H9 (cell line): ENCODE data around the gene ZIM2. TPM values are rescaled to one million over a fixed set of nuclear protein-coding genes. Genes with fewer than 3 reads are reported as not detected.

Source experiments
- DNase-seq: peaks from one replicate; pipeline ENCODE4 v3.0.0-alpha.2; 2017
- H2AFZ ChIP-seq: one replicate; pipeline ENCODE4 v1.6.1; 2013; ENCODE audit warnings: mild to moderate bottlenecking, low read length, control low read depth, moderate library complexity
- H2AK5ac ChIP-seq: 2 replicates; pipeline ENCODE4 v1.6.1; 2013; ENCODE audit warnings: low read length, control low read depth, mixed read lengths; ENCODE audit not compliant: insufficient read length
- H2BK120ac ChIP-seq: one replicate; pipeline ENCODE4 v1.6.1; 2013; ENCODE audit warnings: low read depth, mild to moderate bottlenecking, low read length, control low read depth, inconsistent platforms; ENCODE audit not compliant: poor library complexity, severe bottlenecking
- H2BK12ac ChIP-seq: 2 replicates; pipeline ENCODE4 v1.6.1; 2013; ENCODE audit warnings: low read length, control low read depth, mixed read lengths, low read depth; ENCODE audit not compliant: insufficient read length
- H2BK15ac ChIP-seq: 2 replicates; pipeline ENCODE4 v1.6.1; 2013; ENCODE audit warnings: low read depth, low read length, control low read depth
- H2BK20ac ChIP-seq: one replicate; pipeline ENCODE4 v1.6.1; 2013; ENCODE audit warnings: low read depth, mild to moderate bottlenecking, low read length, control low read depth, inconsistent platforms; ENCODE audit not compliant: poor library complexity, severe bottlenecking
- H2BK5ac ChIP-seq: 2 replicates; pipeline ENCODE4 v1.6.1; 2013; ENCODE audit warnings: low read length, control low read depth, mixed read lengths; ENCODE audit not compliant: insufficient read length
- H3K14ac ChIP-seq: 2 replicates; pipeline ENCODE4 v1.6.1; 2013; ENCODE audit warnings: low read length, control low read depth; ENCODE audit not compliant: insufficient read depth
- H3K18ac ChIP-seq: 2 replicates; pipeline ENCODE4 v1.6.1; 2013; ENCODE audit warnings: low read depth, mild to moderate bottlenecking, mixed read lengths, low read length, control low read depth; ENCODE audit not compliant: insufficient read length
- H3K23ac ChIP-seq: 2 replicates; pipeline ENCODE4 v1.6.1; 2013; ENCODE audit warnings: low read length, control low read depth, mixed read lengths, low read depth; ENCODE audit not compliant: insufficient read length
- H3K23me2 ChIP-seq: 2 replicates; pipeline ENCODE4 v1.6.1; 2013; ENCODE audit warnings: low read depth, mild to moderate bottlenecking, mixed read lengths, low read length, control low read depth; ENCODE audit not compliant: insufficient read length, poor library complexity, severe bottlenecking
- H3K27ac ChIP-seq: 2 replicates; pipeline ENCODE4 v1.5.1; 2013; ENCODE audit warnings: low read length, control low read depth, mixed read lengths, low read depth; ENCODE audit not compliant: insufficient read length
- H3K27me3 ChIP-seq: 2 replicates; pipeline ENCODE4 v1.6.1; 2013; ENCODE audit warnings: low read length, control low read depth, inconsistent platforms; ENCODE audit not compliant: insufficient read depth
- H3K4ac ChIP-seq: 2 replicates; pipeline ENCODE4 v1.6.1; 2013; ENCODE audit warnings: low read depth, mild to moderate bottlenecking, control low read depth, inconsistent platforms, low read length, moderate library complexity
- H3K4me1 ChIP-seq: 2 replicates; pipeline ENCODE4 v1.6.1; 2013; ENCODE audit warnings: low read length, control low read depth, inconsistent platforms; ENCODE audit not compliant: insufficient read depth
- H3K4me2 ChIP-seq: 2 replicates; pipeline ENCODE4 v1.6.1; 2013; ENCODE audit warnings: low read length, control low read depth, mixed read lengths; ENCODE audit not compliant: insufficient read length, insufficient read depth
- H3K56ac ChIP-seq: 2 replicates; pipeline ENCODE4 v1.6.1; 2013; ENCODE audit warnings: low read depth, mild to moderate bottlenecking, mixed read lengths, low read length, control low read depth; ENCODE audit not compliant: insufficient read length
- H3K79me1 ChIP-seq: 2 replicates; pipeline ENCODE4 v1.6.1; 2013; ENCODE audit warnings: low read depth, mild to moderate bottlenecking, moderate library complexity, low read length, control low read depth, inconsistent platforms; ENCODE audit not compliant: insufficient read depth, poor library complexity, severe bottlenecking
- H3K79me2 ChIP-seq: 2 replicates; pipeline ENCODE4 v1.6.1; 2013; ENCODE audit warnings: low read length, control low read depth, inconsistent platforms; ENCODE audit not compliant: insufficient read depth
- H3K9ac ChIP-seq: 2 replicates; pipeline ENCODE4 v1.6.1; 2013; ENCODE audit warnings: low read length, control low read depth, mixed read lengths; ENCODE audit not compliant: insufficient read length; ENCODE audit errors: extremely low read depth
- H3K9me3 ChIP-seq: one replicate; pipeline ENCODE4 v1.6.1; 2013; ENCODE audit warnings: low read depth, low read length, inconsistent platforms; ENCODE audit not compliant: control insufficient read depth
- H3T11ph ChIP-seq: one replicate; pipeline ENCODE4 v1.6.1; 2013; ENCODE audit warnings: mild to moderate bottlenecking, low read length, control low read depth, inconsistent platforms
- H4K20me1 ChIP-seq: one replicate; pipeline ENCODE4 v1.6.1; 2013; ENCODE audit not compliant: control insufficient read depth, insufficient read length, insufficient read depth
- H4K5ac ChIP-seq: 2 replicates; pipeline ENCODE4 v1.6.1; 2013; ENCODE audit warnings: low read depth, mild to moderate bottlenecking, mixed read lengths, low read length, control low read depth; ENCODE audit not compliant: insufficient read length
- H4K8ac ChIP-seq: replicated peaks from 2 replicates; pipeline ENCODE4 v1.6.1; 2013; ENCODE audit warnings: low read length, control low read depth, mixed read lengths, low read depth; ENCODE audit not compliant: insufficient read length
- H4K91ac ChIP-seq: 2 replicates; pipeline ENCODE4 v1.6.1; 2013; ENCODE audit warnings: low read depth, mild to moderate bottlenecking, moderate library complexity, mixed read lengths, low read length, control low read depth; ENCODE audit not compliant: insufficient read length
- H3K27ac Mint-ChIP-seq, 3 experiments: 2 replicates in 2 of 3; 3 replicates in 1 of 3; pipeline ENCODE4 v1.8.0; 2020 to 2021; ENCODE audit warnings: mixed read lengths in 3 of 3, mild to moderate bottlenecking in 1 of 3, moderate library complexity in 1 of 3
- H3K27me3 Mint-ChIP-seq: 2 replicates; pipeline ENCODE4 v1.8.0; 2021; ENCODE audit warnings: low read depth, mild to moderate bottlenecking, moderate library complexity, mixed read lengths
- H3K36me3 Mint-ChIP-seq, 3 experiments: 2 replicates in 2 of 3; 3 replicates in 1 of 3; pipeline ENCODE4 v1.8.0; 2020 to 2021; ENCODE audit warnings: low read depth in 3 of 3, mixed read lengths in 3 of 3; ENCODE audit not compliant: insufficient read depth in 1 of 3
- H3K4me1 Mint-ChIP-seq, 2 experiments: 2 replicates each; pipeline ENCODE4 v1.8.0; 2020; ENCODE audit warnings: mixed read lengths in 2 of 2
- H3K4me3 Mint-ChIP-seq, 2 experiments: 2 replicates in 1 of 2; 3 replicates in 1 of 2; pipeline ENCODE4 v1.8.0; 2020 to 2021; ENCODE audit warnings: mild to moderate bottlenecking in 2 of 2, mixed read lengths in 2 of 2, moderate library complexity in 1 of 2
- H3K9me3 Mint-ChIP-seq, 2 experiments: 2 replicates in 1 of 2; 3 replicates in 1 of 2; pipeline ENCODE4 v1.8.0; 2020; ENCODE audit warnings: mild to moderate bottlenecking in 2 of 2, mixed read lengths in 2 of 2, moderate library complexity in 1 of 2
- CTCF ChIP-seq: fragments of 200-600 bp; sonication (generic); conservative IDR thresholded peaks from 3 replicates; pipeline ENCODE4 v1.8.0; 2021; ENCODE audit warnings: antibody characterized with exemption, mild to moderate bottlenecking
- WGBS: extraction: QIAGEN DNeasy Blood & Tissue Kit; methylation state at CpG from one replicate; pipeline ENCODE4 v1.1.7; 2013; ENCODE audit warnings: missing lambda C conversion rate, low lambda C conversion rate, mixed read lengths; ENCODE audit not compliant: insufficient read length; ENCODE audit errors: extremely low coverage; 5-methylcytosine and 5-hydroxymethylcytosine counted together
- total RNA-seq: library from RNA; stranded (reverse); gene quantifications from 2 replicates; pipeline ENCODE4 v1.2.1, GENCODE V29; 2021

The ZIM2 gene
- total RNA-seq, 1 experiment from 2014 or later: not detected

- Mint-ChIP-seq H3K27ac (no peak overlapping the region), H3K36me3 (peaks cover 21 to 56% (median 28%) of the 10 kb centered on the region in 3 experiments), H3K27me3 (peaks cover 8% of the 10 kb centered on the region), H3K4me1 (no peaks in the 10 kb centered on the region), H3K9me3 (peaks cover 97 to 98% of the 10 kb centered on the region in 2 experiments), H3K4me3 (no peak overlapping the region)
- Histone ChIP-seq H3K14ac (no peak overlapping the region), H2BK15ac (no peak overlapping the region), H3K27ac (no peak overlapping the region), H4K91ac (no peak overlapping the region), H3K27me3 (no peaks in the 10 kb centered on the region), H4K20me1 (no peaks in the 10 kb centered on the region), H3K18ac (no peak overlapping the region), H3T11ph (no peak overlapping the region), H3K9me3 (peaks cover 92% of the 10 kb centered on the region), H2AK5ac (no peak overlapping the region), H3K4me1 (no peaks in the 10 kb centered on the region), H2AFZ (no peak overlapping the region), H3K4ac (no peak overlapping the region), H3K79me2 (no peaks in the 10 kb centered on the region), H4K8ac (no peak overlapping the region), H2BK120ac (no peak overlapping the region), H3K79me1 (no peaks in the 10 kb centered on the region), H3K9ac (no peak overlapping the region), H4K5ac (no peak overlapping the region), H3K23ac (no peak overlapping the region), H2BK5ac (no peak overlapping the region), H2BK20ac (no peak overlapping the region), H3K23me2 (no peaks in the 10 kb centered on the region), H3K4me2 (no peak overlapping the region), H2BK12ac (no peak overlapping the region), H3K56ac (no peak overlapping the region)
- no peak for DNase-seq
- TF ChIP-seq CTCF: no peak
- WGBS: no CpG with 5 or more reads among the region's 10 CpGs
Observed at GRCh38 chr19:56760842-56761241, 79.7 kb downstream of the ZIM2 start.
